Liver (tissue), 9 donors: ENCODE measurements around the gene MYOM3. TPM values are rescaled to one million over a fixed set of nuclear protein-coding genes. Genes with fewer than 3 reads are reported as not detected.

Experiments
- DNase-seq: peaks from one replicate; pipeline ENCODE4 v3.0.0-alpha.2; 2017; ENCODE audit warnings: low spot score
- H3K27ac ChIP-seq, 2 donors: one replicate each; pipeline ENCODE4 v1.7.0; 2013; ENCODE audit warnings: inconsistent platforms in 2 of 2, low read length in 2 of 2, control low read depth in 1 of 2, low read depth in 1 of 2, mild to moderate bottlenecking in 1 of 2
- H3K27me3 ChIP-seq, 4 donors: one replicate each; pipeline versions ENCODE4 v1.6.1 to v1.7.0; 2013; ENCODE audit warnings: low read length in 3 of 4, inconsistent platforms in 1 of 4, mild to moderate bottlenecking in 1 of 4, moderate library complexity in 1 of 4; ENCODE audit not compliant: control insufficient read depth in 4 of 4, insufficient read depth in 4 of 4
- H3K36me3 ChIP-seq, 4 donors: one replicate each; pipeline versions ENCODE4 v1.6.1 to v1.7.0; 2013; ENCODE audit warnings: low read length in 3 of 4, mild to moderate bottlenecking in 3 of 4, low read depth in 1 of 4, moderate library complexity in 1 of 4; ENCODE audit not compliant: control insufficient read depth in 4 of 4, insufficient read depth in 3 of 4
- H3K4me1 ChIP-seq, 4 donors: one replicate each; pipeline versions ENCODE4 v1.6.1 to v1.7.0; 2013; ENCODE audit warnings: low read length in 3 of 4, mild to moderate bottlenecking in 3 of 4, moderate library complexity in 1 of 4; ENCODE audit not compliant: control insufficient read depth in 4 of 4, insufficient read depth in 4 of 4
- H3K4me3 ChIP-seq, 3 donors: one replicate each; pipeline versions ENCODE4 v1.6.1 to v1.7.0; 2013; ENCODE audit warnings: low read length in 3 of 3, control low read depth in 1 of 3, low read depth in 1 of 3, mild to moderate bottlenecking in 1 of 3
- H3K9ac ChIP-seq, 2 donors: one replicate each; pipeline ENCODE4 v1.7.0; 2013; ENCODE audit warnings: low read length in 2 of 2, mild to moderate bottlenecking in 2 of 2, moderate library complexity in 2 of 2, control low read depth in 1 of 2, low read depth in 1 of 2
- H3K9me3 ChIP-seq, 4 donors: one replicate each; pipeline versions ENCODE4 v1.6.1 to v1.7.0; 2013; ENCODE audit warnings: low read length in 3 of 4; ENCODE audit not compliant: control insufficient read depth in 4 of 4
- EGR1 ChIP-seq, 2 donors: IDR thresholded peaks; 2 replicates each; pipeline ENCODE4 v1.6.1; 2016 to 2018; ENCODE audit warnings: antibody characterized with exemption in 2 of 2, low read depth in 2 of 2
- FOXA1 ChIP-seq: IDR thresholded peaks from 2 replicates; pipeline ENCODE4 v1.6.1; 2016; ENCODE audit warnings: antibody characterized with exemption
- GABPA ChIP-seq, 2 donors: IDR thresholded peaks in 1 of 2; conservative IDR thresholded peaks in 1 of 2; 2 replicates each; pipeline ENCODE4 v1.6.1; 2016; ENCODE audit warnings: antibody characterized with exemption in 2 of 2, mild to moderate bottlenecking in 1 of 2, moderate library complexity in 1 of 2
- HNF4A ChIP-seq, 2 donors: conservative IDR thresholded peaks; 2 replicates each; pipeline ENCODE4 v1.6.1; 2016; ENCODE audit warnings: antibody characterized with exemption in 2 of 2, mild to moderate bottlenecking in 2 of 2
- HNF4G ChIP-seq: IDR thresholded peaks from 2 replicates; pipeline ENCODE4 v1.6.1; 2016; ENCODE audit warnings: antibody characterized with exemption
- JUND ChIP-seq, 2 donors: IDR thresholded peaks; 2 replicates each; pipeline ENCODE4 v1.6.1; 2016; ENCODE audit warnings: antibody characterized with exemption in 2 of 2
- NR2F2 ChIP-seq: IDR thresholded peaks from 2 replicates; pipeline ENCODE4 v1.6.1; 2016; ENCODE audit warnings: antibody characterized with exemption
- RAD21 ChIP-seq, 2 donors: IDR thresholded peaks; 2 replicates each; pipeline ENCODE4 v1.6.1; 2016; ENCODE audit warnings: antibody characterized with exemption in 2 of 2, mild to moderate bottlenecking in 2 of 2
- RXRA ChIP-seq, 2 donors: IDR thresholded peaks; 2 replicates each; pipeline ENCODE4 v1.6.1; 2017 to 2018; ENCODE audit warnings: antibody characterized with exemption in 2 of 2, mild to moderate bottlenecking in 1 of 2
- SP1 ChIP-seq: IDR thresholded peaks from 2 replicates; pipeline ENCODE4 v1.6.1; 2018; ENCODE audit warnings: antibody characterized with exemption, mild to moderate bottlenecking
- YY1 ChIP-seq: IDR thresholded peaks from 2 replicates; pipeline ENCODE4 v1.6.1; 2016; ENCODE audit warnings: antibody characterized with exemption, mild to moderate bottlenecking
- WGBS: extraction: QIAGEN DNeasy Blood & Tissue Kit; methylation state at CpG from one replicate; pipeline ENCODE4 v1.1.7; 2013; 5-methylcytosine and 5-hydroxymethylcytosine counted together
- polyA plus RNA-seq, 2 donors: library from polyadenylated mRNA; stranded (reverse) in 1 of 2; unstranded in 1 of 2; fragments of 200-250 nt in 1 of 2; fragments of >200 nt in 1 of 2; fragmentation: Nextera tagmentation in 1 of 2; extraction: Ambion mirVana in 1 of 2; gene quantifications; one replicate each; pipeline versions ENCODE4 v1.2.1 to v1.2.3, GENCODE V29; 2013 to 2015
- total RNA-seq, 2 donors: library from RNA; depleted of rRNA; stranded (reverse); fragments of >200 nt; gene quantifications; one replicate each; pipeline ENCODE4 v1.2.3, GENCODE V29; 2014
- TF ChIP-seq, protein P1 (sequence below): IDR thresholded peaks from 2 replicates; pipeline ENCODE4 v1.6.1; 2016; ENCODE audit warnings: antibody characterized with exemption
- TF ChIP-seq, protein P2 (sequence below): IDR thresholded peaks from 2 replicates; pipeline ENCODE4 v1.6.1; 2016; ENCODE audit warnings: antibody characterized with exemption
- TF ChIP-seq, protein P3 (sequence below): IDR thresholded peaks from 2 replicates; pipeline ENCODE4 v1.6.1; 2016; ENCODE audit warnings: antibody characterized with exemption, mild to moderate bottlenecking
- TF ChIP-seq, protein P4 (sequence below): fragments of 150-350 bp; IDR thresholded peaks from 2 replicates; pipeline ENCODE4 v1.5.1; 2017; ENCODE audit warnings: improper control_type of control experiment, low read depth, low read length; ENCODE audit not compliant: missing input control
- donor health status: healthy.
- donor health status: healthy.
- donor health status: healthy.
- donor health status: healthy.
- donor health status: healthy.

Gene MYOM3
- total and polyA plus RNA-seq, 4 donors: 0.01 to 0.17 (median 0.05) TPM; not detected in 1

DNA sequence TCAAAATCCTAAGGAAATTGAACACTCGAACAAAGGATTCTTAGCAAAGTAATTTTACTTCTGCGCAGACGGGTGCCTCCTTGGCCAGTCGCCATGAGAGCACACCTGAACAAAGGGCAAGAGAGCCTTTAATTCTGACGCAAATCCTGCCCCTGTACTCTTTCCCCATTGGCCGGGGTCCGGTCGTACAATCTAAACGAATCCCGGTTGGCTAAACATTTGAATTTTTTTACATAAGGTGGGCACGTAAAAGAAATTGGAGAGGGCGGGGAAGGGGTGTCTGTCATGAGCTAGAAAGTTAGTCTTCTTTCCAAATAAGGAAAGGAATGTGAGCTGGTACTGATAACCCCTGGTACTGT lies 39.2 kb upstream of the MYOM3 start:
- H3K9me3 ChIP-seq: no peaks in the 10 kb centered on the region
- H3K36me3 ChIP-seq: peaks cover 0 to 2% (median 0%) of the 10 kb centered on the region in 4 donors
- TF ChIP-seq HNF4A (conservative IDR thresholded peaks at IDR 0.05) (peak; percentile 60 to 75), RXRA (IDR thresholded peaks at IDR 0.05) (peak in 1 of 2 donors; percentile 37), YY1 (no peak), SP1 (peak; percentile 45), RAD21 (IDR thresholded peaks at IDR 0.05) (no peak), EGR1 (IDR thresholded peaks at IDR 0.05; ENCODE audit: low read depth in 2 of 2) (peak in 1 of 2 donors; percentile 11), GABPA (IDR thresholded peaks at IDR 0.05 in 1 of 2, conservative IDR thresholded peaks at IDR 0.05 in 1 of 2) (peak in 1 of 2 donors; percentile 40), JUND (IDR thresholded peaks at IDR 0.05) (peak in 1 of 2 donors; percentile 32)
- TF ChIP-seq, protein P1, sequence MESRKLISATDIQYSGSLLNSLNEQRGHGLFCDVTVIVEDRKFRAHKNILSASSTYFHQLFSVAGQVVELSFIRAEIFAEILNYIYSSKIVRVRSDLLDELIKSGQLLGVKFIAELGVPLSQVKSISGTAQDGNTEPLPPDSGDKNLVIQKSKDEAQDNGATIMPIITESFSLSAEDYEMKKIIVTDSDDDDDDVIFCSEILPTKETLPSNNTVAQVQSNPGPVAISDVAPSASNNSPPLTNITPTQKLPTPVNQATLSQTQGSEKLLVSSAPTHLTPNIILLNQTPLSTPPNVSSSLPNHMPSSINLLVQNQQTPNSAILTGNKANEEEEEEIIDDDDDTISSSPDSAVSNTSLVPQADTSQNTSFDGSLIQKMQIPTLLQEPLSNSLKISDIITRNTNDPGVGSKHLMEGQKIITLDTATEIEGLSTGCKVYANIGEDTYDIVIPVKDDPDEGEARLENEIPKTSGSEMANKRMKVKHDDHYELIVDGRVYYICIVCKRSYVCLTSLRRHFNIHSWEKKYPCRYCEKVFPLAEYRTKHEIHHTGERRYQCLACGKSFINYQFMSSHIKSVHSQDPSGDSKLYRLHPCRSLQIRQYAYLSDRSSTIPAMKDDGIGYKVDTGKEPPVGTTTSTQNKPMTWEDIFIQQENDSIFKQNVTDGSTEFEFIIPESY: no peak
- TF ChIP-seq, protein P2, sequence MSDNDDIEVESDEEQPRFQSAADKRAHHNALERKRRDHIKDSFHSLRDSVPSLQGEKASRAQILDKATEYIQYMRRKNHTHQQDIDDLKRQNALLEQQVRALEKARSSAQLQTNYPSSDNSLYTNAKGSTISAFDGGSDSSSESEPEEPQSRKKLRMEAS: no peak
- TF ChIP-seq, protein P3, sequence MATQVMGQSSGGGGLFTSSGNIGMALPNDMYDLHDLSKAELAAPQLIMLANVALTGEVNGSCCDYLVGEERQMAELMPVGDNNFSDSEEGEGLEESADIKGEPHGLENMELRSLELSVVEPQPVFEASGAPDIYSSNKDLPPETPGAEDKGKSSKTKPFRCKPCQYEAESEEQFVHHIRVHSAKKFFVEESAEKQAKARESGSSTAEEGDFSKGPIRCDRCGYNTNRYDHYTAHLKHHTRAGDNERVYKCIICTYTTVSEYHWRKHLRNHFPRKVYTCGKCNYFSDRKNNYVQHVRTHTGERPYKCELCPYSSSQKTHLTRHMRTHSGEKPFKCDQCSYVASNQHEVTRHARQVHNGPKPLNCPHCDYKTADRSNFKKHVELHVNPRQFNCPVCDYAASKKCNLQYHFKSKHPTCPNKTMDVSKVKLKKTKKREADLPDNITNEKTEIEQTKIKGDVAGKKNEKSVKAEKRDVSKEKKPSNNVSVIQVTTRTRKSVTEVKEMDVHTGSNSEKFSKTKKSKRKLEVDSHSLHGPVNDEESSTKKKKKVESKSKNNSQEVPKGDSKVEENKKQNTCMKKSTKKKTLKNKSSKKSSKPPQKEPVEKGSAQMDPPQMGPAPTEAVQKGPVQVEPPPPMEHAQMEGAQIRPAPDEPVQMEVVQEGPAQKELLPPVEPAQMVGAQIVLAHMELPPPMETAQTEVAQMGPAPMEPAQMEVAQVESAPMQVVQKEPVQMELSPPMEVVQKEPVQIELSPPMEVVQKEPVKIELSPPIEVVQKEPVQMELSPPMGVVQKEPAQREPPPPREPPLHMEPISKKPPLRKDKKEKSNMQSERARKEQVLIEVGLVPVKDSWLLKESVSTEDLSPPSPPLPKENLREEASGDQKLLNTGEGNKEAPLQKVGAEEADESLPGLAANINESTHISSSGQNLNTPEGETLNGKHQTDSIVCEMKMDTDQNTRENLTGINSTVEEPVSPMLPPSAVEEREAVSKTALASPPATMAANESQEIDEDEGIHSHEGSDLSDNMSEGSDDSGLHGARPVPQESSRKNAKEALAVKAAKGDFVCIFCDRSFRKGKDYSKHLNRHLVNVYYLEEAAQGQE: peak; percentile 29
- H3K9ac ChIP-seq: no peak overlapping the region
- H3K27me3 ChIP-seq: no peaks in the 10 kb centered on the region
- peaks cover 0 to 22% (median 10%) of the 10 kb centered on the region in 4 donors for H3K4me1 ChIP-seq
- 8% methylated on average over 12 of the region's 12 CpGs for WGBS
- H3K27ac ChIP-seq: peak overlapping the region in 1 of 2 donors; percentile 43
- H3K4me3 ChIP-seq: no peak overlapping the region
- no peak for DNase-seq

DNA sequence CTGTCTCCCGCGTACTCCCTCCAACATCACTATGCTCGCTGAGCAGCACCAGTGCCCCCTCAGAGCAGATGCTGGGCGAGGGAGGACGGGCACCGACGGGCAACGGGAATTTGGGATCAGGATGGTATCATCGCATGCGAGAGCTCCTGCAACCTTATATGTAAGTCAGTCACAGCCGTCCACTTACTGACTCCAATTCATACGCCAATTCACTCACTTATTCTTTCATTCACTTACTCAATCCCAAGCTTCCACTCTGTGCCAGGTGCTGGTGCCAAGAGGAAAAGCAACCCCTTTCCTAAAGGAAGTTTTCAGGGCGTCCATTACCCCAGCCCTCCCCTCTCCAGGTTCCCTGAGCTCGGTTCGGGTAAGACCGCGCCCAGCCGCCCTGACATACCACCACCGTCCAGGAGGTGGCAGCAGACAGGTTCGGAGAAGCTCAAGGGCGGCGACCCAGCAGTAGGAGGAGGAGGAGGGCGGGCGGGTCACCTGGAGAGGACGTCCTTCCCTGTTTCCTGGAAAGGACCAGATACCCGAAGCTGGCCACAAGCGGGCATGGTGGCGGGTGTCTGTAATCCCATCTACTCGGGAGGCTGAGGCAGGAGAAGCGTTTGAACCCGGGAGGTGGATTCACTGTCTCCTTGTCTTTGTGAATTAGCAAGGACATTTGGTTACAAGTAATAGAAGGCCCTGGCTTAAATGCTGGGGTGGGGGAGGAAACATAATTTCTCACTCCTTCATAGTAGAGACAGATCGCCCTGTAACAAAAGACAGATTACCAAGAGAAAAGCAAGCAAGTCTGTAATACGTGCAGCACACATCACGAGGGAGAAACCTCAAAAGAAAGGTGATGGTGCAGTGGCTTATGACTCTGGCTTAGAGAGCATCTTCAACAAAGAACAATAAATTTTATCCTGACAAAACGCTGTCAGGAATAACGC lies 38.6 kb upstream of the MYOM3 start:
- no peak overlapping the region for H3K9ac ChIP-seq
- no peaks in the 10 kb centered on the region for H3K27me3 ChIP-seq
- DNase-seq: peak; percentile 91
- peak overlapping the region in 1 of 2 donors; percentile 43 for H3K27ac ChIP-seq
- no peaks in the 10 kb centered on the region for H3K9me3 ChIP-seq
- no peaks in the 10 kb centered on the region for H3K36me3 ChIP-seq
- H3K4me3 ChIP-seq: peak overlapping the region in 1 of 3 donors; percentile 16
- 13% methylated on average over 36 of the region's 36 CpGs for WGBS
- peaks cover 0 to 21% (median 10%) of the 10 kb centered on the region in 4 donors for H3K4me1 ChIP-seq
- TF ChIP-seq, protein P3: no peak
- no peak for TF ChIP-seq FOXA1
- TF ChIP-seq, protein P2: peak; percentile 8
- TF ChIP-seq HNF4G: no peak
- no peak for TF ChIP-seq SP1
- peak in 1 of 2 donors; percentile 39 for TF ChIP-seq HNF4A (conservative IDR thresholded peaks at IDR 0.05)
- TF ChIP-seq, protein P1: no peak
- TF ChIP-seq RAD21 (IDR thresholded peaks at IDR 0.05): peak; percentile 78 to 91
- no peak for TF ChIP-seq EGR1 (IDR thresholded peaks at IDR 0.05; ENCODE audit: low read depth in 2 of 2)
- TF ChIP-seq YY1: peak; percentile 18
- TF ChIP-seq NR2F2: no peak
- TF ChIP-seq, protein P4, sequence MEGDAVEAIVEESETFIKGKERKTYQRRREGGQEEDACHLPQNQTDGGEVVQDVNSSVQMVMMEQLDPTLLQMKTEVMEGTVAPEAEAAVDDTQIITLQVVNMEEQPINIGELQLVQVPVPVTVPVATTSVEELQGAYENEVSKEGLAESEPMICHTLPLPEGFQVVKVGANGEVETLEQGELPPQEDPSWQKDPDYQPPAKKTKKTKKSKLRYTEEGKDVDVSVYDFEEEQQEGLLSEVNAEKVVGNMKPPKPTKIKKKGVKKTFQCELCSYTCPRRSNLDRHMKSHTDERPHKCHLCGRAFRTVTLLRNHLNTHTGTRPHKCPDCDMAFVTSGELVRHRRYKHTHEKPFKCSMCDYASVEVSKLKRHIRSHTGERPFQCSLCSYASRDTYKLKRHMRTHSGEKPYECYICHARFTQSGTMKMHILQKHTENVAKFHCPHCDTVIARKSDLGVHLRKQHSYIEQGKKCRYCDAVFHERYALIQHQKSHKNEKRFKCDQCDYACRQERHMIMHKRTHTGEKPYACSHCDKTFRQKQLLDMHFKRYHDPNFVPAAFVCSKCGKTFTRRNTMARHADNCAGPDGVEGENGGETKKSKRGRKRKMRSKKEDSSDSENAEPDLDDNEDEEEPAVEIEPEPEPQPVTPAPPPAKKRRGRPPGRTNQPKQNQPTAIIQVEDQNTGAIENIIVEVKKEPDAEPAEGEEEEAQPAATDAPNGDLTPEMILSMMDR: peak; percentile 88
